ENCODE measurements around the gene CCDC120.
A peak's percentile ranks its signal among the peaks of the same experiment; 100 is the strongest.

The CCDC120 gene

DNA sequence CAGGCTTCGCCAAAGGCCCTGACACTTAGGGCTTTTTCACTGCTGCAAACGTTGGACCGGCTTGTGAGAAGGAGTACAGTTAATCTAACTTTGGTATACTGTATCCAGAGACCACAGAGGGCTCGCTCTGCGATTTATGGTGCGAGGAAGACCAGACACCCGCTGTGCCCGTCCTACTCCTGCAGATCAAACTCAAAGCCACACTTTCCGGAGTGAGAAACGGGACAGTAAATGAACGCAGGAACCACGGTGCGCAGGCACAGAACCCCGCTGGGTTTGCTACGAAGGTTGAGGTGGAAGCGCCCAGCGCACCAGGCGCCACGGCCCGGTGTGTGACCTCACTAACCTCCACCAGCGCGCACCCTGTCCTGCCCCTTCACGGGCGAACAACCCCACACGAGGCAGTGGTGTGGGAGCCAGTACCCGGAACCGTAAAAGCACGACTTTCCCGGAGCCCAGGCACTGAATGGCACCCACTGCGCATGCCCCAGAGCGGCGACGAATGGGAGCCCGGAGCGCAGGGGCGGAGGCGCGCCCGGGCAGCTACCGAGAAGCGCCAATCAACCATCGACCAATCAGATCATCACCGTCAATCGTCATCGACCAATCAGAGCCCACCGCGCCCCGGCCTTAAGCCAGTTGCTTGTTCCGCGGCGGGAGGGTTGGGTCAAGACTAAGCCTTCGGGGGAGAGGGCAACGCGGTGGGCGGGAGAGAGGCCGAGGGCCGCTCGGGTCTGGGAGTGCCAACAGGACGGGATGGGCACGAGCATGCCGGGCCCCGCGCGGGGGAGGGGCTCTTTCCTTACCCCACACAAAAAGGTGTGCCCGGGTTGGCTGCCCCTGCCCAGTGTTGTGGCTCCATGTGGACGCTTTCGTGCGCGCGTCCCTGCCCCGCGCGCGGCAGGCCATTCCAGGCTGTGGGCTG lies 42.2 kb downstream of the CCDC120 start:
- peak; percentile 26 to 93 (median 80) for DNase-seq

GRCh38 chrX:49101629-49101984 lies 42.8 kb downstream of the CCDC120 start:
- DNase-seq = peak in 1 of 56 donors; percentile 19

GRCh38 chrX:49102190-49102589 lies 43.4 kb downstream of the CCDC120 start:
- no peak for DNase-seq

GRCh38 chrX:49103637-49104036 lies 44.8 kb downstream of the CCDC120 start:
- DNase-seq = no peak

- DNase-seq = no peak
These were observed 47.5 kb downstream of the CCDC120 start for GRCh38 chrX:49106296-49106695.

DNA sequence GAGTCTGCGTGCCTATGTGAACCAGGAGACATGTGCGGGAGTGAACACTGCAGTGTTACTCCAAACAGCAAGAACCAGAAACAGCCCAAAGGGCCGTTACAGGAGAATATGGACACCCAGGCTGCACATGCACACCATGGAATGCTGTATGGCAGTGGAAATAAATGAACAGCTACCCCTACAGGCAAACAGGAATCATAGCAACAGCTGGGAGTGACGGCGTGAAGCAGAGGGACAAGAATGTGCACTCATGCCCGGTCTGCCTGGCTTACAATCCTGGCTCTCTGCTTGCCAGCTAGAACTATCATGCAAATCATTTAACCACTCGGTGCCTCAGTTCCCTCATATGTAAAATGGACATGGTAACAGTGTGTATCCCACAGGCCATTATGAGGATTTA lies 48.1 kb downstream of the CCDC120 start:
- peak in 38 of 56 donors; percentile 0 to 53 (median 4) for DNase-seq

DNA sequence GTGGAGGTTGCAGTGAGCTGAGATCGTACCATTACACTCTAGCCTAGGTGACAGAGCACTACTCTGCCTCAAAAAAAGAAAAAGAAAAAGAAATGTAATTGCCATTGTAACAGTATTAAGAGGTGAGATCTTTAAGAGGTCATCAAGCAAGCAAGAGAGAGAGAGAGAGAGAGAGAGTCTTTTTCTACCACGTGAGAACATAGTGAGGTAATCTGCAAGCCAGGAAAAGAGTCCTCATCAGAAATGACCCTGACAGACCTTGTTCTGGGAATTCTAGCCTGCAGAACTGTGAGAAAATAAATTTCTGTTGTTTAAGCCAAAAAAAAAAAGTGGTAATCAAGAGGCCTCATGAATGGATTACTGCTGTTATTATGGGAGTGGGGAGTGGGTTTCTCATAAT lies 49.8 kb downstream of the CCDC120 start:
- no peak for DNase-seq

DNA sequence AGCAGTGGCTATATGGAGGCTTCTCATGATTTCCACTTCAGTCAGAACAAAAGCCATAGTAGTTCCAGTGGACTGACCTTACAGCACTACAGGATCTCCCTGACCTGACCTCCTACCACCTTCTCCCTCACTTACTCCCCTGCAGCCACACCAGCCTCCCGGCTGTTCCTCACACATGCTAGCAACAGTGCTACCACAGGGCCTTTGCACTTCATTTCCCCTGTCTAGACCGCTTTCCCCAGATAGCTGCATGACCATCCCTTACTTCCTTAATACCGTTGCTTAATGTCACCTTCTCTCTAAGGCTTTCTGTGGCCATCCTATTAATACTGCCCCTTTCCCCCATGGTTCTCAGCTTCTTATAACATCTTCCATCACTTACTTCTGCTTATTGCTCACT lies 51.6 kb downstream of the CCDC120 start:
- no peak for DNase-seq

DNA sequence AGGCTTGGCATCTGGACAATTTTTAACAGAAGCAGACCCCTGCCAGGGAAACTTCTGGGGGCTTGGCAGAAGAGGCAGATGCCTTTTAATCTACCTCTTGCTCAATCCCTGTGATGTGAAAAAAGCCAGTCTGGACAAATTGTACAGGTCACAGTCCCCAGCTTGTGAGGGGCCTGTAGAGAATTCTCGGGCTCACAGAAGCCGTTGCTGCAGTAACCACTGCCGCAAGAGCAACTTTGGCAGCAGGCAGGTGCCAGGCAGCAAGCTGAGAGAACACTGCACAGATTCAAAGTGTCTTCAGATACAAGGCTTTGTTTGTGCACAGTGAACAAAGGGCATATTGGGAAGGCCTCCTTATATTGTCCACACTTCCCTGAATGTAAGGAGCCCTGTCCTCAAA lies 53.0 kb downstream of the CCDC120 start:
- peak in 50 of 56 donors; percentile 0 to 83 (median 40) for DNase-seq

GRCh38 chrX:49116076-49116475 lies 57.3 kb downstream of the CCDC120 start:
- no peak for DNase-seq

DNA sequence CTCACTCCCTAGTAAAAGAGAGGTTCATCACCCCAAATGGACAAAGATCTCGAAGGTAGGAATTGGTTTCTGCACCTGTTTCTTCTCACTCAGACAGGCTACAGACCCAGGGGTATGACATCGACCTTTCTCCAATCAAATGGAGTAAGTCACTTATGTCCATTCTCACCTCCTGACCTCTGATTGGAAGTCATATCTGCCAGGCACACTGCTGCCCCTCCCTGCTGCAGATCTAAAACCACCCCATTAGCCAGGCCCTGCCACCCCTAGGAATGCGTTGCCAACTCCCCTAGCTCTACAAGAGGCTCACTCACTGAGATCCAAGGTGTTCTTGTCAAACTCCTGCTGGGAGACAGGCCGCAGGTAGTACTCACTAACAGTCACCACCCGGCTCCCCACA lies 57.9 kb downstream of the CCDC120 start:
- no peak for DNase-seq

GRCh38 chrX:49117581-49117980 lies 58.8 kb downstream of the CCDC120 start:
- DNase-seq = no peak
